Smooth muscle cell (in vitro differentiated cells): ENCODE results near the gene TNFRSF21. TPM values are rescaled to one million over a fixed set of nuclear protein-coding genes. Genes with fewer than 3 reads are reported as not detected.

Experiments used
- DNase-seq: peaks from one replicate; lab custom pipeline; 2025; ENCODE audit not compliant: unreplicated experiment; lab: John Stamatoyannopoulos, UW
- H2AFZ ChIP-seq: fragments of 200-600 bp; sonication (generic); 2 replicates; pipeline ENCODE4 v1.6.0; 2016; ENCODE audit warnings: antibody characterized with exemption, low read depth, mild to moderate bottlenecking
- H3F3A ChIP-seq: fragments of 200-600 bp; sonication (generic); 2 replicates; pipeline ENCODE4 v1.6.0; 2017; ENCODE audit warnings: antibody characterized with exemption, low read depth
- H3K27ac ChIP-seq: fragments of 200-600 bp; sonication (generic); 2 replicates; pipeline ENCODE4 v1.5.1; 2016; ENCODE audit warnings: low read depth, mild to moderate bottlenecking
- H3K27me3 ChIP-seq: fragments of 200-600 bp; sonication (generic); 2 replicates; pipeline ENCODE4 v1.6.1; 2016; ENCODE audit warnings: low read depth, mild to moderate bottlenecking
- H3K36me3 ChIP-seq: fragments of 200-600 bp; sonication (generic); 2 replicates; pipeline ENCODE4 v1.5.1; 2016; ENCODE audit warnings: low read depth
- H3K4me1 ChIP-seq: fragments of 200-600 bp; sonication (generic); 2 replicates; pipeline ENCODE4 v1.5.1; 2016; ENCODE audit warnings: low read depth
- H3K4me2 ChIP-seq: fragments of 200-600 bp; sonication (generic); 2 replicates; pipeline ENCODE4 v1.6.0; 2016; ENCODE audit warnings: mild to moderate bottlenecking
- H3K4me3 ChIP-seq: fragments of 200-600 bp; sonication (generic); 2 replicates; pipeline ENCODE4 v1.5.1; 2016; ENCODE audit warnings: mild to moderate bottlenecking
- H3K79me2 ChIP-seq: fragments of 200-600 bp; sonication (generic); 2 replicates; pipeline ENCODE4 v1.6.0; 2016; ENCODE audit warnings: low read depth, mild to moderate bottlenecking
- H3K9ac ChIP-seq: fragments of 200-600 bp; sonication (generic); 2 replicates; pipeline ENCODE4 v1.6.0; 2016; ENCODE audit warnings: low read depth
- H3K9me3 ChIP-seq: fragments of 200-600 bp; sonication (generic); replicated peaks from 2 replicates; pipeline ENCODE4 v1.5.1; 2016; ENCODE audit warnings: low read depth
- H4K20me1 ChIP-seq: fragments of 200-600 bp; sonication (generic); 2 replicates; pipeline ENCODE4 v1.6.0; 2016; ENCODE audit warnings: low read depth
- CTCF ChIP-seq: fragments of 200-600 bp; sonication (generic); IDR thresholded peaks from 2 replicates; pipeline ENCODE4 v1.5.1; 2017; ENCODE audit warnings: borderline replicate concordance, mild to moderate bottlenecking, antibody characterized with exemption; ENCODE audit not compliant: insufficient read depth, poor library complexity, severe bottlenecking
- WGBS: methylation state at CpG from one replicate; pipeline ENCODE4 v1.1.7; 2016; ENCODE audit warnings: low lambda C conversion rate; 5-methylcytosine and 5-hydroxymethylcytosine counted together
- polyA plus RNA-seq: library from polyadenylated mRNA; unstranded; fragments of >200 nt; fragmentation: Nextera tagmentation; extraction: Ambion mirVana; gene quantifications from 2 replicates; pipeline ENCODE4 v1.2.1, GENCODE V29; 2016
- total RNA-seq: library from RNA; depleted of rRNA; stranded (reverse); fragments of >200 nt; gene quantifications from 2 replicates; pipeline ENCODE4 v1.2.3, GENCODE V29; 2014

TNFRSF21 gene
- total and polyA plus RNA-seq, 2 experiments from 2014 or later: 30.1 to 32.8 TPM

GRCh38 chr6:47344022-47344421, 34.3 kb upstream of the TNFRSF21 start:
- Histone ChIP-seq H3K27me3 (no peaks in the 10 kb centered on the region), H3K79me2 (no peaks in the 10 kb centered on the region), H3K4me1 (no peaks in the 10 kb centered on the region), H3K27ac (no peak overlapping the region), H3K36me3 (no peaks in the 10 kb centered on the region), H3K9ac (no peak overlapping the region), H2AFZ (no peak overlapping the region), H3F3A (no peaks in the 10 kb centered on the region), H3K4me3 (no peak overlapping the region), H3K4me2 (no peak overlapping the region), H4K20me1 (no peaks in the 10 kb centered on the region), H3K9me3 (no peaks in the 10 kb centered on the region)
- no peak for DNase-seq
- 78% methylated on average over 1 of the region's 1 CpG for WGBS
- TF ChIP-seq CTCF: no peak

GRCh38 chr6:47343600-47343999, 33.9 kb upstream of the TNFRSF21 start:
- no peak for DNase-seq
- Histone ChIP-seq H3K4me3 (no peak overlapping the region), H3K27ac (no peak overlapping the region), H3K9ac (no peak overlapping the region), H3K36me3 (no peaks in the 10 kb centered on the region), H3K79me2 (no peaks in the 10 kb centered on the region), H3K4me2 (no peak overlapping the region), H3F3A (no peaks in the 10 kb centered on the region), H3K9me3 (no peaks in the 10 kb centered on the region), H3K27me3 (no peaks in the 10 kb centered on the region), H3K4me1 (no peaks in the 10 kb centered on the region), H2AFZ (no peak overlapping the region), H4K20me1 (no peaks in the 10 kb centered on the region)
- TF ChIP-seq CTCF: no peak
- 96% methylated on average over 4 of the region's 4 CpGs for WGBS

- Histone ChIP-seq H3K4me3 (no peak overlapping the region), H4K20me1 (no peaks in the 10 kb centered on the region), H3K9ac (no peak overlapping the region), H3F3A (no peaks in the 10 kb centered on the region), H3K4me1 (no peaks in the 10 kb centered on the region), H3K4me2 (no peak overlapping the region), H3K27me3 (no peaks in the 10 kb centered on the region), H3K79me2 (no peaks in the 10 kb centered on the region), H3K36me3 (no peaks in the 10 kb centered on the region), H3K9me3 (no peaks in the 10 kb centered on the region), H3K27ac (no peak overlapping the region), H2AFZ (no peak overlapping the region)
- TF ChIP-seq CTCF: no peak
- WGBS: 76% methylated on average over 8 of the region's 8 CpGs
- DNase-seq: no peak
Observed at GRCh38 chr6:47342824-47343223, 33.1 kb upstream of the TNFRSF21 start.

GRCh38 chr6:47337519-47337918, 27.8 kb upstream of the TNFRSF21 start:
- Histone ChIP-seq H3F3A (no peaks in the 10 kb centered on the region), H3K36me3 (no peaks in the 10 kb centered on the region), H3K79me2 (no peaks in the 10 kb centered on the region), H3K4me3 (no peak overlapping the region), H3K27ac (no peak overlapping the region), H3K9me3 (no peaks in the 10 kb centered on the region), H3K4me2 (no peak overlapping the region), H4K20me1 (no peaks in the 10 kb centered on the region), H3K4me1 (no peaks in the 10 kb centered on the region), H3K9ac (no peak overlapping the region), H3K27me3 (no peaks in the 10 kb centered on the region), H2AFZ (no peak overlapping the region)
- no peak for TF ChIP-seq CTCF
- 93% methylated on average over 2 of the region's 2 CpGs for WGBS
- no peak for DNase-seq
